K562 (cell line): Measurements from ENCODE around the gene GFI1. TPM values are rescaled to one million over a fixed set of nuclear protein-coding genes. Genes with fewer than 3 reads are reported as not detected.
A peak's percentile ranks its signal among the peaks of the same experiment; 100 is the strongest.

Source experiments
- ATAC-seq: fragments of 200-7000 bp; cut with Tn5 transposase; 3 replicates; pipeline ENCODE4 v1.9.1; 2020; ENCODE audit warnings: moderate library complexity
- BruUV-seq: library from RNA; stranded (reverse); fragments of 400-500 nt; replicated peaks from 2 replicates; lab custom pipeline; 2021; lab: Mats Ljungman, UMichigan
- CTCF ChIA-PET: fragments of 300-600 bp; formaldehyde crosslinking; extraction: SDS; loops from one replicate; lab custom pipeline; 2021; ENCODE audit warnings: low intra/inter-chr PET ratio; lab: Yijun Ruan, JAX
- POLR2A ChIA-PET: fragments of 300-600, 350-650 bp; sonication (Branson Sonifier 250); formaldehyde crosslinking; extraction: SDS; loops from one replicate; lab custom pipeline; 2021; ENCODE audit warnings: antibody characterized with exemption, inconsistent platforms; lab: Yijun Ruan, JAX
- DNase-seq, 4 experiments: peaks; one replicate each; pipeline versions ENCODE4 v3.0.0 to v3.0.0-alpha.2; 2011 to 2018; ENCODE audit warnings: low spot score in 3 of 4, mixed read lengths in 3 of 4; ENCODE audit errors: extremely low read depth in 1 of 4
- FAIRE-seq: peaks from 2 replicates; lab custom pipeline; 2011; peaks lifted over from hg19 to GRCh38; lab: Jason Lieb, UNC
- H2AFZ ChIP-seq: 2 replicates; pipeline ENCODE4 v1.6.0; 2011; ENCODE audit warnings: low read depth, low read length, control low read depth, inconsistent platforms
- H3K27ac ChIP-seq: fragments of 200-600 bp; 3 replicates; pipeline ENCODE4 v1.8.0; 2011; ENCODE audit warnings: low read depth, mild to moderate bottlenecking, control low read depth, inconsistent platforms, low read length, moderate library complexity, mixed read lengths; ENCODE audit errors: extremely low read depth
- H3K27me3 ChIP-seq, 2 experiments: fragments of 300-600 bp in 1 of 2; 2 replicates in 1 of 2; 3 replicates in 1 of 2; pipeline versions ENCODE4 v1.6.0 to v1.8.0; 2011; ENCODE audit warnings: inconsistent platforms in 2 of 2, low read length in 2 of 2, mild to moderate bottlenecking in 1 of 2, mixed read lengths in 1 of 2, moderate library complexity in 1 of 2; ENCODE audit not compliant: control insufficient read depth in 2 of 2, insufficient read depth in 2 of 2
- H3K36me3 ChIP-seq: fragments of 300-600 bp; 3 replicates; pipeline ENCODE4 v1.8.0; 2011; ENCODE audit warnings: mild to moderate bottlenecking, low read length, inconsistent platforms; ENCODE audit not compliant: control insufficient read depth, insufficient read depth
- H3K4me1 ChIP-seq, 2 experiments: fragments of 200-600 bp in 1 of 2; replicated peaks in 1 of 2; 2 replicates in 1 of 2; 3 replicates in 1 of 2; pipeline versions ENCODE4 v1.5.1 to v1.8.0; 2011; ENCODE audit warnings: inconsistent platforms in 2 of 2, low read length in 2 of 2, mild to moderate bottlenecking in 1 of 2, mixed read lengths in 1 of 2, moderate library complexity in 1 of 2; ENCODE audit not compliant: control insufficient read depth in 2 of 2, insufficient read depth in 2 of 2
- H3K4me2 ChIP-seq: 2 replicates; pipeline ENCODE4 v1.6.1; 2011; ENCODE audit warnings: low read length, control low read depth, inconsistent platforms, mixed read lengths; ENCODE audit not compliant: insufficient read depth
- H3K4me3 ChIP-seq: fragments of 200-600 bp; sonication (generic), shearing (Covaris generic); 2 replicates; pipeline ENCODE4 v1.5.1; 2016; ENCODE audit warnings: control low read depth, inconsistent platforms
- H3K79me2 ChIP-seq: fragments of 200-600 bp; 3 replicates; pipeline ENCODE4 v1.8.0; 2011; ENCODE audit warnings: low read length, inconsistent platforms; ENCODE audit not compliant: control insufficient read depth, insufficient read depth
- H3K9ac ChIP-seq, 2 experiments: 2 replicates each; pipeline versions ENCODE4 v1.6.0 to v1.6.1; 2011; ENCODE audit warnings: low read depth in 2 of 2, low read length in 2 of 2, control low read depth in 1 of 2, inconsistent platforms in 1 of 2, mild to moderate bottlenecking in 1 of 2, mixed read lengths in 1 of 2; ENCODE audit not compliant: insufficient read depth in 1 of 2
- H3K9me1 ChIP-seq: one replicate; pipeline ENCODE4 v1.6.0; 2011; ENCODE audit warnings: inconsistent platforms, mild to moderate bottlenecking, low read length, moderate library complexity; ENCODE audit not compliant: control insufficient read depth, insufficient read depth
- H3K9me3 ChIP-seq: replicated peaks from 2 replicates; pipeline ENCODE4 v1.5.1; 2011; ENCODE audit warnings: low read depth, low read length, inconsistent platforms; ENCODE audit not compliant: control insufficient read depth, insufficient read depth
- H4K20me1 ChIP-seq: replicated peaks from 2 replicates; pipeline ENCODE4 v1.6.1; 2011; ENCODE audit warnings: low read length, inconsistent platforms, mixed read lengths; ENCODE audit not compliant: control insufficient read depth, insufficient read depth
- ADNP ChIP-seq: fragments of 200-800 bp; sonication (Bioruptor generic); IDR thresholded peaks from 2 replicates; pipeline ENCODE4 v1.6.1; 2016; ENCODE audit warnings: missing genetic modification characterization, missing compliant biosample characterization
- ATF3 ChIP-seq, 2 experiments: fragments of 450-650 bp in 1 of 2; sonication (generic) in 1 of 2; formaldehyde crosslinking in 1 of 2; IDR thresholded peaks in 1 of 2; conservative IDR thresholded peaks in 1 of 2; 2 replicates each; pipeline versions ENCODE4 v1.6.1 to v1.8.1; 2016 to 2023; ENCODE audit warnings: mild to moderate bottlenecking in 2 of 2, moderate library complexity in 2 of 2, inconsistent platforms in 1 of 2, missing genetic modification reagents in 1 of 2
- CEBPB ChIP-seq: fragments of 450-650 bp; IDR thresholded peaks from 2 replicates; pipeline ENCODE4 v1.6.1; 2016; ENCODE audit warnings: missing genetic modification characterization, missing compliant biosample characterization
- HBP1 ChIP-seq: fragments of 450-650 bp; formaldehyde crosslinking; IDR thresholded peaks from 2 replicates; pipeline ENCODE4 v1.4.0; 2022; ENCODE audit warnings: missing genetic modification characterization
- MYBL2 ChIP-seq, 2 experiments: fragments of 450-650 bp in 1 of 2; sonication (generic) in 1 of 2; formaldehyde crosslinking in 1 of 2; IDR thresholded peaks; 2 replicates each; pipeline versions ENCODE4 v1.6.1 to v1.8.1; 2017 to 2022; ENCODE audit warnings: borderline replicate concordance in 1 of 2, inconsistent platforms in 1 of 2, low read depth in 1 of 2, mild to moderate bottlenecking in 1 of 2, missing genetic modification reagents in 1 of 2, moderate library complexity in 1 of 2
- NR2C1 ChIP-seq, 2 experiments: fragments of 450-650 bp; IDR thresholded peaks; 2 replicates each; pipeline ENCODE4 v1.6.1; 2017; ENCODE audit warnings: mild to moderate bottlenecking in 2 of 2, antibody characterized with exemption in 1 of 2, inconsistent platforms in 1 of 2, missing compliant biosample characterization in 1 of 2, missing genetic modification characterization in 1 of 2
- NRF1 ChIP-seq, 2 experiments: fragments of 450-650 bp; IDR thresholded peaks in 1 of 2; conservative IDR thresholded peaks in 1 of 2; 2 replicates each; pipeline ENCODE4 v1.6.1; 2014; ENCODE audit warnings: mild to moderate bottlenecking in 2 of 2
- SRSF3 ChIP-seq: fragments of 200-400 bp; formaldehyde crosslinking; IDR thresholded peaks from 2 replicates; pipeline ENCODE4 v1.6.1; 2016; ENCODE audit warnings: mild to moderate bottlenecking, low read length, moderate library complexity; ENCODE audit not compliant: insufficient read depth
- TCF7 ChIP-seq: sonication (generic); IDR thresholded peaks from 2 replicates; pipeline ENCODE4 v1.6.1; 2016; ENCODE audit warnings: antibody characterized with exemption, borderline replicate concordance
- ZFP1 ChIP-seq: fragments of 450-650 bp; formaldehyde crosslinking; IDR thresholded peaks from 2 replicates; pipeline ENCODE4 v1.4.0; 2020; ENCODE audit warnings: mild to moderate bottlenecking, mixed read lengths
- ZNF395 ChIP-seq: fragments of 200-800 bp; sonication (Bioruptor generic); IDR thresholded peaks from 2 replicates; pipeline ENCODE4 v1.6.1; 2017; ENCODE audit warnings: missing genetic modification characterization, missing compliant biosample characterization
- ZNF584 ChIP-seq: fragments of 200-800 bp; sonication (Bioruptor generic); IDR thresholded peaks from 2 replicates; pipeline ENCODE4 v1.6.1; 2016; ENCODE audit warnings: low read depth, mild to moderate bottlenecking, missing genetic modification characterization, missing compliant biosample characterization
- ZNF668 ChIP-seq: fragments of 250-450 bp; sonication (Bioruptor Pico); IDR thresholded peaks from 2 replicates; pipeline ENCODE4 v1.8.0; 2022; ENCODE audit warnings: mild to moderate bottlenecking, inconsistent platforms
- WGBS: fragments of 100-300 bp; shearing (Covaris generic); methylation state at CpG from one replicate; pipeline ENCODE4 v1.1.6; 2016; ENCODE audit warnings: low coverage, mixed read lengths; ENCODE audit not compliant: insufficient coverage; ENCODE audit errors: missing lambda C conversion rate; 5-methylcytosine and 5-hydroxymethylcytosine counted together
- in situ Hi-C: fragments of 300-500 bp; cut with MboI; formaldehyde crosslinking; loops from 4 replicates; pipeline ENCODE4 v1.15.0; 2018; ENCODE audit warnings: inconsistent platforms, mixed read lengths
- intact Hi-C: fragments of 100-400 bp; cut with micrococcal nuclease; formaldehyde crosslinking; loops from 2 replicates; pipeline ENCODE4 v1.14.2; 2022
- polyA plus RNA-seq, 8 experiments: library from polyadenylated mRNA; depleted of rRNA in 4 of 8; stranded (reverse) in 5 of 8; unstranded in 3 of 8; fragments of >200 nt; fragmentation: Nextera tagmentation in 2 of 8; fragmentation: Illumina TruSeq in 1 of 8; extraction: Ambion mirVana in 2 of 8; extraction: Trizol in 1 of 8; gene quantifications; 2 replicates each; pipeline versions ENCODE4 v1.2.1 to v1.2.3, GENCODE V29; 2011 to 2014; ENCODE audit warnings: inconsistent platforms in 1 of 8, missing spikeins in 1 of 8
- total RNA-seq, 7 experiments: library from RNA; depleted of rRNA in 6 of 7; stranded (reverse); fragments of >200 nt in 6 of 7; fragmentation: Illumina TruSeq in 2 of 7; extraction: Trizol in 2 of 7; gene quantifications; 2 replicates each; pipeline versions ENCODE4 v1.2.1 to v1.2.3, GENCODE V29; 2011 to 2021; ENCODE audit warnings: low replicate concordance in 1 of 7

Gene GFI1
- total and polyA plus RNA-seq, 9 of the 15 experiments (the other 6 are each of a cell fraction or from before 2014, with no cell fraction given): 0.07 to 0.93 (median 0.46) TPM

- TF ChIP-seq ADNP (tag): no peak
- no peak for TF ChIP-seq ZFP1 (CRISPR knock-in tag)
These were observed 29.8 kb upstream of the GFI1 start (continued) for GRCh38 chr1:92516574-92516973.

GRCh38 chr1:92515796-92516201, 29.1 kb upstream of the GFI1 start:
- H3K4me2 ChIP-seq: no peak overlapping the region
- no TSS peak for BruUV-seq
- intact Hi-C loops: no loop called here
- 36% methylated on average over 3 of the region's 3 CpGs for WGBS
- no peaks in the 10 kb centered on the region for H3K27me3 ChIP-seq
- no peaks in the 10 kb centered on the region for H3K36me3 ChIP-seq
- H3K9ac ChIP-seq: no peak overlapping the region
- ATAC-seq: peak; percentile 68
- FAIRE-seq: no peak
- in situ Hi-C loops: no loop called here
- ChIA-PET POLR2A (interaction anchor here (0.7 to 1.3 kb wide), 2 partner anchors 12 to 452 kb away, joined by 3 to 5 read pairs; no protein-coding TSS in a partner anchor), CTCF (no interaction called here)
- H3K27ac ChIP-seq: no peak overlapping the region
- DNase-seq: no peak
- no peaks in the 10 kb centered on the region for H3K9me1 ChIP-seq
- no peak overlapping the region for H2AFZ ChIP-seq
- peaks cover 0 to 10% of the 10 kb centered on the region in 2 experiments; a peak in 2 of 5 replicates for H3K4me1 ChIP-seq
- no peaks in the 10 kb centered on the region for H3K9me3 ChIP-seq
- H4K20me1 ChIP-seq: no peaks in the 10 kb centered on the region
- H3K4me3 ChIP-seq: no peak overlapping the region
- H3K79me2 ChIP-seq: no peaks in the 10 kb centered on the region
- TF ChIP-seq ZNF395 (CRISPR knock-in tag): peak; percentile 79; the same call in 1 of the 2 replicates
- TF ChIP-seq CEBPB (tag): peak; percentile 87
- no peak for TF ChIP-seq NRF1 (conservative IDR thresholded peaks at IDR 0.05 in 1 of 2, IDR thresholded peaks at IDR 0.05 in 1 of 2)
- no peak for TF ChIP-seq NR2C1 (IDR thresholded peaks at IDR 0.05)
- TF ChIP-seq NR2C1 (tag; IDR thresholded peaks at IDR 0.05): peak; percentile 59
- TF ChIP-seq ATF3 (IDR thresholded peaks at IDR 0.05): peak; percentile 73; the same call in 1 of the 2 replicates
- TF ChIP-seq ATF3 (CRISPR knock-in tag; conservative IDR thresholded peaks at IDR 0.05): no peak
- TF ChIP-seq ZNF584 (CRISPR knock-in tag): peak; percentile 69; the same call in 1 of the 2 replicates
- no peak for TF ChIP-seq SRSF3
- TF ChIP-seq HBP1 (CRISPR knock-in tag): no peak
- TF ChIP-seq TCF7: no peak
- no peak for TF ChIP-seq ZNF668 (CRISPR knock-in tag)
- no peak for TF ChIP-seq MYBL2 (IDR thresholded peaks at IDR 0.05; ENCODE audit: low read depth)
- no peak for TF ChIP-seq MYBL2 (CRISPR knock-in tag; IDR thresholded peaks at IDR 0.05; ENCODE audit: borderline replicate concordance)
